Measurements from ENCODE around the gene BLMH. TPM values are rescaled to one million over a fixed set of nuclear protein-coding genes. Genes with fewer than 3 reads are reported as not detected.

Gene BLMH, protein sequence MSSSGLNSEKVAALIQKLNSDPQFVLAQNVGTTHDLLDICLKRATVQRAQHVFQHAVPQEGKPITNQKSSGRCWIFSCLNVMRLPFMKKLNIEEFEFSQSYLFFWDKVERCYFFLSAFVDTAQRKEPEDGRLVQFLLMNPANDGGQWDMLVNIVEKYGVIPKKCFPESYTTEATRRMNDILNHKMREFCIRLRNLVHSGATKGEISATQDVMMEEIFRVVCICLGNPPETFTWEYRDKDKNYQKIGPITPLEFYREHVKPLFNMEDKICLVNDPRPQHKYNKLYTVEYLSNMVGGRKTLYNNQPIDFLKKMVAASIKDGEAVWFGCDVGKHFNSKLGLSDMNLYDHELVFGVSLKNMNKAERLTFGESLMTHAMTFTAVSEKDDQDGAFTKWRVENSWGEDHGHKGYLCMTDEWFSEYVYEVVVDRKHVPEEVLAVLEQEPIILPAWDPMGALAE
- 42.3 to 48.7 TPM (median 44.2 TPM) in 5 replicates for total RNA-seq (2022; extraction: Qiagen RNA extraction; ENCODE audit: low read depth)

DNA sequence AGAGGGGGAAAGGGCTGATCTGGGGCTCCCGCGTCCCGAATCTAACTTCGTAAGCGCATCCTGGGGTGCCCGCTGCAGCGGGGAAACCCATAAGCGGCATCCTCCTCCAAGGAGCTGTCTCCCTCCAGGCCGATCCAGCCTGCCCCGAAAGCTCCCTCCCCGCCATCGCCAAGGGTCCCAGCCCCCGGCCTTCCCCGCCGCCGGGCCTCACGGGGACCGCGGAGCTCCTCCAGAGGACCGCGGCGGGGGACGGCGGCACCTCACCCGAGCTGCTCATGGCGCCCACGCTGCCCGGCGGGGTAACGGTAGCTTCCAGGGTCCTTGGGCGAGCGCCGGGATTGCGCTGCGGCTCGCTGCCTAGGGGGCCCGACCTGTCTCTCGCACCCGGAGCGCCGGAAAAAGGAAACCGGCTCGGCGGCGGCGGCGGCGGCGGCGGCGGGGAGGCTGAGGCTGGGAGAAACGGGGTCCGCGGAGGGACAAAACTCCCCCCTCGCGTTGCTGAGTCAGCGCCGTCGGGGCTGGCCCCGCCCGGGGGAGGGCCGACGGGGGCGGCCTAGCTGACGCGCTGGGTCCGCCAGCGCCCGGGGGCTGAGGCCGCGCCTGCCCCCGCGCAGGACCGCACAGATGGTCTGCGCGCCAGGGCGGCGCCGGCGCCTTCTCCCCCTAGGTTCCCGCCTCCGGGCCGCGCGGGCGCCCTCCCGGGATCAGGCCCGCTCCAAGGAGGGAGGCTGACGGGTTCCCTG lies at the start of gene BLMH:
BLMH (minus strand) TSS at position 402 of the 743 bp plus-strand sequence; CDS start at position 277, 125 bp downstream.

DNA sequence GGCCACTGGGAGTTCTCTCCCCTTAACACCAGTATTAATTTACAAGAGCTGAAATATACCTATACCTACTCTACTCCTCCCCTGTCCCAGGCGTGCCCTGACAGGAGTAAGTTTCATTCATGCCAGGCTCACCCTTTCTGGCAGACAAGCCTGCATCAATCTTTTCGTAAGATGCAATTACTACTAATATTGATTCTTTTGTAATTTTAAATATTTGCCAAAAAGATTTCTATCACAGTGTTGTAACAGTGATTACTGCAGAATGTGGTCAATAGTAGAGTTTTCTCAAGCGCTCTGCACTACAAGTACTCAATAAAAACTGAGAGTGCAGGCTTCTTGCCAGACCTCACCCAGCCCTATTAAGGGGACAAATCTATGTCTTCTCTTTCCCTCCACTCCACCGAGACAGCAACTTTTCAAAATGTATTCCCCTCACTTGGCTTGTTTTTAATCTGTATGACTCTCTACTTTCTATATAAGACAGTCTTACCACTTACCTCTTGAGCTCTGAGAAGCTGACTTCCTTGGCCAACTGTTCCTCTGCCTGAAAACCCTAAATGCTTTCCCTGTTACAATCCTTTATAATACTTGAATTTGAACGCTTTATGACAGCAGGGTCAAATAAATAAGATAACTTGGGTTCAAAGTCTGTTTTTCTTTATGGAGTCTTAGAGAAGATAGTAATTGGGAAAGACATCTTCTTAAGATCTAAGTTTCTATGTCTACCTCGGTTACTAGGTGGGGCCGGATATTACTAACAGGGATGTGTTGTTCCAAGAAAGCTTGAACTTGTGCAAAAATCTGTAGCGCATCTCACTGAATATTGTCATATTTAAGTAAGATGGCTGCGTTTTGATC lies 42.0 kb upstream of the BLMH start, which contains the start of gene TMIGD1:
TMIGD1 (minus strand) TSS at position 555 of the 858 bp plus-strand sequence. CDS start 1,924 bp downstream, outside the sequence.

DNA sequence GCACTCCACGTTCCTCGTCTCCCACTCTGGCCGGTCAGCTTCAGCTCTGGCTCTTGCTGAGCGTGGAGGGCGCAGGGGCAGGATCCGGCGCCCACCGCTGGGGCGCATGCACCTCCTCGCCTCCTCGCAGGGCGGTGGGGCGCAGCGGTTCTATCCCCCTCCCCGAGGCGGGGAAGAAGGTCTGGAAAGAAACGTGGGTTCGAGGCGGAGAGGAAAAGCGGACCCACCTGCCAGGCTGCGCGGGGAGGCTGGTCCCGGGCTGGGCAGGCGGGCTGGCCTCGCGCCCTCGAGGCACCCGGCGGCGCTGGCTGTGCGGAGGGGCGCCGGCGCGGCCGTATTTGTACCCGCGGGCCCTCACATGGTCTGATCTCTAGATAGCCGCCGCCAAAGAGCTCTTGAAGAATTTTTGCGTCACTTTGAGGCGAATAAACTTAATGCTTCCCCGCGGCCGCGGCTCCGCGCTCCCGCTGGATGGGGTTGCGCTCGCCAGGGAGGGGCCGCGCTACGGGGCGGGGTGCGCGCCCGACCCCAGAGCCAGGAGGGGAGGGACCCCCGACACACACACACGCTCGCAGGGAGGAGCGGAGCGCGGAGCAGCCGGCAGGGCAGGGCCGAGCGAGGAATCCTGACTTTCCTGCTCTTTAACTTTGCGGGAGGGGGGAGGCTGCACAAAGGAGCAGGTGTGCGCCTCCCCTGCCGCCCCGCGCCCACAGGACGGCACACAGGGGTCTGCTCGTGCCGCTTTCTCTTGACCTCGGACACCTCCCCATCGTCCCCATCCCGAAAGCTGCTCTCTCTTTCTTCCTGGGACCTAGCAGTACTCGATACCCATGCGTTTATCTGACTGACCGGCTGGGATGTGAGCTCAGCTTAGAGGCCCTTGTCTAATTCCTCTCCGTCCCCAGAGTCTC lies 56.1 kb downstream of the BLMH start, which contains the start of gene SLC6A4:
SLC6A4 (minus strand) TSS at position 312 of the 911 bp plus-strand sequence. CDS start 13,739 bp downstream, outside the sequence.

Other genes starting within 250 kb of the BLMH start
- gene NSRP1, start 175.1 kb downstream of the BLMH start, total RNA-seq (2022; extraction: Qiagen RNA extraction; ENCODE audit: low read depth), result 28.9 to 49.7 TPM (median 29.9 TPM) in 5 replicates
- 0.08 TPM in 1 of 5 replicates, not detected in the others for gene SLC6A4, start 56.2 kb downstream of the BLMH start, total RNA-seq (2022; extraction: Qiagen RNA extraction; ENCODE audit: low read depth)
- not detected in 5 replicates for gene TMIGD1, start 42.1 kb upstream of the BLMH start, total RNA-seq (2022; extraction: Qiagen RNA extraction; ENCODE audit: low read depth)
- gene CPD, start 87.0 kb upstream of the BLMH start, total RNA-seq (2022; extraction: Qiagen RNA extraction; ENCODE audit: low read depth), result 20.9 to 35.4 TPM (median 27.2 TPM) in 5 replicates
- gene GOSR1, start 185.5 kb upstream of the BLMH start, total RNA-seq (2022; extraction: Qiagen RNA extraction; ENCODE audit: low read depth), result 32.9 to 46.6 TPM (median 34.4 TPM) in 5 replicates

Measured in A549 treated with ZK216348 at 1 μM for 4 hours (cell line).